GM04504 (cell line): ENCODE measurements around the gene ATP1B4.
"Not testable (repeated sequence)": the region's sequence is repeated elsewhere in the genome, so short reads cannot be mapped to it uniquely, and the experiment has no call there.

Source experiments
- DNase-seq: peaks from one replicate; pipeline ENCODE4 v3.0.0-alpha.2; 2012; ENCODE audit warnings: low read depth

ATP1B4 gene

GRCh38 chrX:120361764-120362305 is at the start of gene ATP1B4:
Gene ATP1B4, plus strand, starts transcription at chrX:120362089. Its CDS starts 80 bp downstream, at chrX:120362169.
- DNase-seq = no peak

DNA sequence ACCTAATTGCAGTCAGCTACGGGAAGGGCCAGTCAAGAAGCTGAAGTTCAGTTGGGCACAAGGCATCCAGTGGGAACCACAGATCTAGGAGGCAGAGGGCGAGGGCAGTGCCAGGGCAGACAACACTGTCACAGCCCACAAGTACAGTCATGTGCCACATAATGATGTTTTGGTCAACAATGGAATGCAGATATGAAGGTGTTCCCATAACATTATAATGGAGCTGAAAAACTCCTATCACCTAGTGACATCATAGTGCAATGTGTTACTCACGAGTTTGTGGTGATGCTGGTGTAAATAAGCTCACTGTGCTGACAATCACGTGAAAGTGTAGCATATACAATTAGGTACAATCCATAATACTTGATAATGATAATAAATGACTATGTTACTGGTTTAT is 46.1 kb upstream of the ATP1B4 start:
- DNase-seq = no peak

- no peak for DNase-seq
Measured at GRCh38 chrX:120316587-120317283, 45.2 kb upstream of the ATP1B4 start.

DNA sequence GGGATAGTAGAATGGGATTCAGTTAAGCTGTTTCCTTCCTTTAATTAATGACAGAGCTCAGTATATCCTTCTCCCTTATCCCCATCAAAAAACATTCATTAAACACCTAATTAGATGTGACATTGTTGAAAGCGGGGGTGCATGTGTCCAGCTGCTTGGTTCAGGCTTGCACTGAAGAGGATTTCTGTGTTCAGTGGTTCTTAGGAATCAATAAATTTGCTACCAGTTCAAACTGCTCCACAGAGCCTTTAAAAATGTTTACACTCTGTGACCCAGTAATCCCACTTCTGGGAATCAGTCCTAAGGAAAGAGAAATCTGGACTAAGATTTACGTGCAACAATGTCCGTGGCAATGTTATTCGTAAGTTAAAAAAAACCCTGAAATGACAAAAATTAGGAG is 43.5 kb upstream of the ATP1B4 start:
- no peak for DNase-seq

GRCh38 chrX:120321520-120322281 is 40.2 kb upstream of the ATP1B4 start:
- DNase-seq = no peak

- no peak for DNase-seq
Measured at GRCh38 chrX:120331116-120331515, 30.8 kb upstream of the ATP1B4 start.

- no peak for DNase-seq
Measured at GRCh38 chrX:120332394-120332793, 29.5 kb upstream of the ATP1B4 start.

DNA sequence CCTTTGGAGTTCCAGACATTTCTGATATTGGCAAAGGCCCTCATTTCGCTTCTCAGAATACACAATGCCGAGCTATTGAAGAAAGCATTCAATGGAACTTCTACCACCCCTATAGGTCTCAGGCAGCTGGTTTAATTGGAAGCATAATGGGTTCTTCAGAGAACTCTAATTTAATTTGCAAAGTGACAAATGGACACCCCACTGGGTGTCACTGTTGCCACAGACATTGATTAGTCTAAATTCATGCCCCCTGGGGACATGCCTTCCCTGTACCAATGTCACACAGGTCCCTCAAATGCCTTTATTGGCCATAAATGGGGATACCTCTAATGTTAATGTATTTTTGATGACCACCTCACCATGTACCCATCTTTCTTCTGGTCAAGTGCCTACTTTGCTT is 27.7 kb upstream of the ATP1B4 start:
- no peak for DNase-seq

DNA sequence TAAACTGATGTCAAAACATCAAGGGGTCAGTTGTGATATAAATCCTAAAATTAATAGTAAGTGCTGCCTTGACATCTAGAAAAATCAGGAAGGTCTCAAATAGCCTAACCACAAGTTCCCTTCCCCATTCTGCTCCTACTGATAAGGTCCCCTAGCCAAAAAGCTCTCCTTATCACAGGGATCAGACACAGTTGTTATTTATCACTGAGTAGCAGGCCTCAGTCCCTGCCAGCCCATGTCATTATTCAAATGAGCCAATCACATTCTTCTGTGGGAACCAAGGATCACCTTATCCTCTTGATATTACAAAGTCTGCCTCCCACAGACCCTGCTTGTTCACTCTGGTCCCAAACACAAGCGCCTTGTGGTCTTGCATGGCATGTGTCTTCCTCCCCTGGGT is 27.3 kb upstream of the ATP1B4 start:
- no peak for DNase-seq

- no peak for DNase-seq
Measured at GRCh38 chrX:120335289-120335688, 26.6 kb upstream of the ATP1B4 start.

DNA sequence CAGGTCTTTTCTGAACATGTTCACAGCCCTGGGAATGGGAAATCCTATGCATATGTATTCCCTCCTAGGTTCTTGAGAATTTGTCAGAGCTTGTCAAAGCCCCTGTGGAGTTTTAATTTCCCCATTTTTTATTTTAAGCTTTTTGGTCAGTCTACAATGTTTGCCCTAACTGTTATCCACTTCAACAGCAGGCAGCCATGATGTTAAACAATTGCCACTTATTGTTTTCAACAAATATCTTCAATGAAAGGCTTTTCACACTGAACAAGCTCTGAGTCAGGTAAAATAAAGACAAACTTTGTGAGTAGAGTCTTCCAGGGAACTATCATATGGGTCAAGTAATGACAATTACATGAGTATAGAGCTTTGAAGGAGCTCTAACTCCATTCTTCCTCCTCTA is 25.0 kb upstream of the ATP1B4 start:
- DNase-seq = no peak

- DNase-seq = not testable (repeated sequence)
Measured at GRCh38 chrX:120344566-120344965, 17.3 kb upstream of the ATP1B4 start.

DNA sequence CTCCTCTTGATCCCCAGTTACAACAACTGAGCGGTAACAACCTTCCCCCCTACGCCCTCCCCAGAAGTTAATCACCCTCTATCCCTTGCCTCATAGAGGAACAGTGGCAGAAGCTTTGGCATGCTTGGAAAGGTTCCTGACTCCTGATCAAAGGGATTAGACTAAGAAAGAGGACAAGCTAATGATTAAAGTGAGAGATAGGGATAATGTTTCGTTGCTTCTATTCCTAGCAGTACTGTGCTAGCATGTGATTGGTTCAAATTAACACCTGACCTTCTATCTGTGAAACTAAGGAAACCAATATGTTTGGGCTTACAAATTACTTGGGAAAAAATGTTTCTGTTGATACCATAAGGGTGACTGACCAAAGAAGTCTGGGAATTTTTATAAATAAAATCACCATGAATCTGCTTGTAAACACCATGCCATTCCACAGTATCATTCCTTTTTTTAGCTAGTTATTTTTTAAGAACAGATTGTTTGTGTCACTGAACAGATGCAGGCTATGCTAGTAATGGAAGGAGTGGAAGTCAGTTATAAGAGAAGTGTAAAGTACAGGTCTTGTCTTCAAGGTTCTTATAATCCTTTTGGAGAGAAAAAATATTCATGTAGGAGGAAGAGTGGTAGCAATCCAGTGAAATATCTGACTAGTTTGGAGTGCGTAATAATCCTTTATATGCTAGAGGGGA is 11.3 kb upstream of the ATP1B4 start:
- no peak for DNase-seq

DNA sequence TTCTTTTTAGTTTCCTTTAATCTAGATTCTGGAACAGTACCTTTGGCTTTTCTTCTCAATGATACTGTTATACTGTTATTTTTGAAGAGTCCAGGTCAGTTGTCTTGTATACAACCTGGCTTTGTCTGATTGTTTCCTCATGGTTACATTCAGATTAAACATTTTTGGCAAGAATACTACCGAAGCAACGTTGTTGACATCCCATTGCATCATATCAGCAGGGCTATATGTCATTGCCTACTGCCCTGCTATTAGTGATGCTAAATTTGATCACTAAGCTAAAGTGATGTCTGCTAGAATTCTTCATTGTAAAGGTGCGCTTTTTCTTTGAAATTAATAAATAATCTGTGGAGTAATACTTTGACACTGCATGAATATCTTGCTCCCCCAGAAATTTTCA is 5.8 kb upstream of the ATP1B4 start:
- DNase-seq = no peak

GRCh38 chrX:120357186-120357585 is 4.7 kb upstream of the ATP1B4 start:
- no peak for DNase-seq

DNA sequence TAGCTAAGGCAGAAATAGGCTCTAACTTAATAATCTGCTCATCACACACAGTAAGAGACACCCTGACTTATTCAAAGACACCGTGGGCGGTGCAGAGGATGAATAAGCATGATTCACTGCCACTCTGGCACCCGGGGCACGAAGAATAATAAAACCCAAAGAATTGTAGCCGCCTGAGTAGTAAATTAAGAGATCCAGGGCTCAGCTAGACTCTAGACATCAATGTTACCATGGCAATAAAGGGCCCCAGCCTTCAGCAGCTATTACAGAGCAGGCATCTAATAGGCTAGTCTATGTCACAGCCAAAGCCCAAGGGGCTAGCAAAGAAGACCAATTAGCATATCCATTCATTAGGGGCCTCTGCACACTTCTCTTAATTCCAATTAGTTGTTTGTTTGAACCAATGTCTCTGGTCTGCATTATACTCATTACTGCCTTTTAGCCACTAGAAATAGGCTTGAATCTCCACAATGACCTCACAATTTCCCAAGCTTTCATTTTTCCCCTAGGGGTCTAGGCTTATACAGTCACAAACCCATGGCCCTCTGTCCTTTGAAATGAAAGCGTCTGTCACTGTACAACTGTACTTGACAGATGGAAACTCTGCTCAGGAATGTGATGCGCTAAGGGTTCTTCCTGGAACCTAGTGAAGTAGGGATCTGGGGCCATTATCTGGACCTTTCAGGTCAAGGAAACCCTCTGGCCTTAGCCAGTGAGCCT is 3.0 kb upstream of the ATP1B4 start:
- DNase-seq = peak; percentile 10

DNA sequence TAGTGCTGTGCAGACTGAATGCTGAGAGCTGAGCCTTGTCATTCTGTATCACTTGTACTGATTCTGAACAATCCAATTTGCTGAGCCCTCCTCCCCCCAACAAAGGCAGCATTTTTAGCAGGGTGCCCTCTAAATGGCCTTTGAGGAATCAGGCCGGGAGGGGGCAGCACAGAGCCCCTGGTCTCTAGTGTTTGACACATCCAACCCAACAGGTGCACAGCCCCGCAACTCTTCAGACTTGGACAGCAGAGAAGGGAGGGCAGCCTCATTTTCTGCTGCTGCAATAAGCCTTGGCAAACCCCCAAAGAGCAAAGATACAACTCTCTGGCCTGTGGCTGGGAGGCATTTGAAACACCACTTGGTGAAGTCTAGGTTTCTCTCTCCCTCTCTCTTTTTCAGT is 3.4 kb downstream of the ATP1B4 start:
- DNase-seq = no peak

DNA sequence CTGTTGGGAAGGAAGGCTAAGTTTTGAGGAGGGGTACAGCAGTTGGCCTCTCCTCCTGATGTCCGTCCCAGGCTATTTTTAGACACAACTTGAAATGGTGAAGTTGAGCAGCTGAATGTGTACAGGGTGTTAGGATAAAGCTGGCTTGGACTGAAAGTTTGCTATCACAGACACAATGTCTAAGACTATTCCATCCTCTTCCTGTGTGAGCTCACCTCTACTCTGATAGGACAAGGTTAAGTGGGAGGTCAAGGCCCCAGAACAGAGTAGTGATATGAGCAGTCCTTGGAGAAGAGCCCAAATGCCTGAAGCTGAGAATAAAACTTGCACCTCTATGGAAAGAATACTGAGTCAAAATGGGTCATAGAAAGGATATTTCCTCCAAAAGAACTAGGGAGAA is 4.1 kb downstream of the ATP1B4 start:
- DNase-seq = no peak

DNA sequence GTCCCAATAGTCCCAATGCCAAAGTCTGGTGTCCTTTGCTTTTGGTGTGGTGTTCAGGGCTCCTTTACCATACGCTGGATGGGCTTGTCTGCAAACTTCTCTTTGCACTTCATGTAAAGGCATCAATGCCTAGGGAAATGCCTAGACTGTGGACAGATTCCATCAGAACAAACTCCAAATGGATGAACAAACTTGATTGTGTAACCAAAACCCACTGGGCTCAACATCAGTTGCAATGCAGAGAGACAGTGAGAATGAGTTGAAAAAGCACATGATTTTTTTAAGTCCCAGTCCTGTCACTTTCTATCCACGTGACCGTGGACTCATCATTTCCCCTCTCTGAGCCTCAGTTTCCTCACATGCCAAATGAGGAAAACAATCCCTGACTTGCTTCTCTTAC is 4.9 kb downstream of the ATP1B4 start:
- DNase-seq = no peak

DNA sequence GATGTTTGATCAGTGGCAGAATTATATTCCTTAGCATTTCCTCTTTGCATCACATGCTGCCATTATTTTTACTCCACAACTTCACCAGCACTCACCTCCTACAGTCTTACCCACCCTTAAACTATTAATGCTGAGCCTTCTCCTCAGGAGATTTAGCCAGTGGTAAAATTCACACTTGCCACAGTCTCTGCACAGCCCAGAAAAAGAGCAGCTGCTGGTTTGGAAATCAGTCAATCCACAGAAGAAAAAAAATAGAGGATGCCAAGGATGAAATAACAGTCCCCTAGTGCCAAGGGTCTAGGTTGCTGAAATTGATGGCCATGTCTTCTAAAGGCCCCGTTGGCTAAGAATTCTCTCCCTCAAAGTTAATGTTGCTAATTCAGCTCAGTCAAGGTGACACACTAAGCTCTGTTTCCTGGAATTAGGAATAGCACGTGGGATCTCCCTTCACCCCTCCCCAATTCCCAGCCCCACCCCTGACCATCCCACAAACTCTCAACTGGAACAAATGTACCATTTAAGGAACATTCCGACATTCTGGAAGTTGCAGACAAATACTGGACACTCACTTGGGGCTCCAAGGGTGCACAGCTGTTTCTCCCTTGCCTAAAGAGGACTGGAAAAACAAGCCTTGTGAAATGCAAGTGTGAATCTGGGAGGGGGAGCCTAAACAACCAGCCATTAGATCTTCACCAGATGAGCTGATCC is 5.7 kb downstream of the ATP1B4 start:
- DNase-seq = no peak

- no peak for DNase-seq
Measured at GRCh38 chrX:120372667-120373370, 10.9 kb downstream of the ATP1B4 start.
